Head of caudate nucleus (tissue), 42 donors: ENCODE measurements around the gene NECTIN4.
"Not testable (repeated sequence)": the region's sequence is repeated elsewhere in the genome, so short reads cannot be mapped to it uniquely, and the experiment has no call there.

Source experiments
- DNase-seq, 42 donors: peaks; one replicate each; pipeline versions ENCODE4 v3.0.0 to v3.0.0-alpha.2; 2020 to 2021; ENCODE audit warnings: mixed read lengths in 7 of 42
- intact Hi-C: fragments of 100-400 bp; cut with DNase I; formaldehyde crosslinking; loops from one replicate; pipeline ENCODE4 v1.15.0; 2022

The NECTIN4 gene

DNA sequence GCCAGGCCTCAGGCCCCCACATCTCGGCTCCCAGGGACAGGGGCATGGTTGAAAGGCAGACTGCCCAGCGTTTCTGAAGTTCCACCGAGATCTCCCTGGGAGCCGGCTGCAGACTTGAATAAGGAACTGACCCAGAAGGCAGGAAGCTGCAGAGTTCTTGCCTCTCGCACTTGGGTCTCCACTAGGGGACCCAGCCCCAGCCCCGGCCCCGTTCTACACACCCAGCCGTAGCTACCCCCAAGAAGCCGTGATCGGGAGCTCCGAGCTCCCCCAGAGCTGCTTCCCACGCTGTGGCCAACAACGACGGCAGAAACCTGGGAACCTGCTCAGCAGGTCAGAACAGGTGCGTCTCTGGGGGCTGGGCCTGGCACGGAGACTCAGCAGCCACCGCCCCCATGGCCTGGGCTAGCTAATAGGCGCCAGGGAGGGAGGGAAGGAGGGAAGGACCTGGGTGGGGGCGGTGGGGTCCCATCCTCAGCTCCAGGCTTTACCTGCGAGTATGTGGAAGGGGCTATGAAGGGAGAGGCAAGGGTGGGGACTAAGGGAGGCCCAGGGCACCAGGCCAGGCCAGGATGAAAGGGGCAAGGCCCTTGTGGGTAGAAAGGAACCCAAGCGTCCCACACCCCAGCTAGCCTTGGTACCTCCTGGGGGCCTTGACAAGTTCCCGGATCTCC lies at the start of gene NECTIN4:
Gene NECTIN4, minus strand, starts transcription at position 308 of the 674 bp plus-strand sequence. Its CDS starts 262 bp downstream, at position 46.
- intact Hi-C loops: no loop called here
- no peak for DNase-seq

DNA sequence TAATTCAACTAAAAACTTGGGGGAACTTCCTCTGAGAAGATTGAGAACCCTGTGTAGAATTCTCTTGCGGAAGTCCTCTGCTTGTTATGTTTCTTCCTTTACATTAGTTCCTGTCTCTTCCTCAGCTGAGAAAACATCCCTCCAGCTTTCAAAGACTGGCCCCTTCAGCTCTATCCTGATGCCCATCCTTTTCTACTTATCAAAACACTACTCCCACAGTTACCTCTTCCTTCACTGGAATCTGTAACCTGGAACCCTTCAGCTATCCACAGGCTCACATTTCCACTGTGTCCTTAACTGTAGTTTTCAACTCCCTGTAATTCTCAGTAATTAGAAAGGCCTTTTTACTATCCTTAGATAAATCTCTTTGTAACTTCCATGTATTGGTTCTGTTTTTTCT lies 49.1 kb upstream of the NECTIN4 start:
- no peak for DNase-seq
- intact Hi-C loops: no loop called here

DNA sequence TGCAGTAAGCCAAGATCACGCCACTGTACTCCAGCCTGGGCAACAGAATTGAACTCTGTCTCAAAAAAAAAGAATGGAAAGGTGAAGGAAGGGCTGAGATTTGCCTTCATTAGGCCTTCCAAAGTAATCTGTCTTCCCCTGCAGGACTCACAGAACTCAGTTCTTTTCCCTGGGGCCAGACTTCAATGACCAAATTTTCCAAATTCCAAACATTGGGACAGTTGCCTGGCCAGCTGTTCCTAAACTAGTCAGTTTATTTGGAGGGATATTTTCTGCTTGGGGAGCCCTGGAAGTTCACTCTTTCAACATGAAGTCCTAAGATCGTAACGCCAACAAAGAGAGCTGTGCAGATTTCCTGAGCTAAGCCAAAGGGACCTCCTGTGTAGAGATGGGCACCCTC lies 48.5 kb upstream of the NECTIN4 start:
- DNase-seq: no peak
- intact Hi-C loops: no loop called here

DNA sequence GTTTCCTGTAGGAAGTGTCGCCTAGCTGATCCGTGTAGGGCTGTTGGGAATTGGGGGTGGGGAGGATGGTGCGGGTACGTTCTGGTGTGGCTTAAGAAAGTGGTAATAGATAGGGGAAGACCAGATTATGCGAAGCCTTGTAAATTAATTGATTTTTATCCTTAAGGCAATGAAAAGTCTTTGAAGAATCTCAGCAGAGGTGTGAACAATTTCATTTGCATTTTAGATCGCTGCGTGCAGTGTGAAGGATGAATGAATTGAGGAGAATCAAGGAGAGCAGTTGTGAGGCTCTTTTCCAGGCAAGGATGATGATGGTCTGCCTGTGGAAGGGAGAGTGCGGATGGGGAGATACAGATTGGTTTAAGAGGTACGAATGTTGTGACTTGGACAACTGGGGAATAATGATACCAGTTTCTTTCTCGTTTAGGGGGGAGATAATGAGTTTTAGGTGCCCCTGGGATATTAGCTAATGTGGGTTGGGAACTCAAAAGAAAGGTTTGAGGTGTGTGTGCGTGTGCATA lies 43.9 kb upstream of the NECTIN4 start:
- intact Hi-C loops: loop anchor here (5.0 kb wide), 1 partner anchor 86 kb away; the partner anchor contains the start of gene USF1
- DNase-seq: no peak

DNA sequence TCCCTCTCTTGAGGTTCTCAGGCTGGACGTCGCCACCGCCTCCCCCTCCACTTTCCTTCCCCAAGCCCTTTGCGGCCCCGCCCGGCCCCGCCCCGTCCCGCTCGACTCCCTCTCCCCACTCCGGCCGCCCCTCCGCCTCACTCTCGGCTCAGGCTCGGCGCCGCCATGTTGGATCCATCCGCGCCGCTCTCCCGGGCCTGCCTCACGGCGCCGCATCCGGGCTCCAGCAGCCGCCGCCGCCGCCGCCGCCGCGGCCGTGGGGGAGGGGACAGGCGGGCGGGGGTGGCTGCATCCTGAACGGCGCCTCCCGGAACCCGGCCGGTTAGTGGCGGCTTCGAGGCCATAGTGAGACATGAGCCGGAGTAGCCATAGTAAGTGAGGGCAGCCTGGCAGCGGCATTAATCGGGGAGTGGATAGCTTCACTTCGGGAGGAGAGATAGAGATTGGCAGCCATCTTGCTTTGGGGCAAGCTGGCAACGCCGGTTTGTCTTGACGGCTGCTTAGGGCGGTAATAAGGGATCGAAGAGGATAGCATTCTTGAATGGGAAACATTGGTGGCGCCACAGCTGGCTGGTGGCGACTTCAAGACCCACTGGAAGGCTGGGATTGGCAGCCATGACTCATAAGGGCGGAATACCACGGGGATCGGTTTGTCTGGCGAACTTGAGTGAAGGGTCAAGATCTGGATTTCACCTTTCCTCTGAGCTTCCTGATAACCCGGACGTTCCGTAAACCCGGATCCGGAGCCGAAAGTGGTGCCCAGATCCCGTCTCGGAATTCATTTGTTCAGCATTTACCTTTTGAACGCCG lies 43.3 kb upstream of the NECTIN4 start, which contains the start of gene DEDD:
Gene DEDD, minus strand, starts transcription at position 258 of the 810 bp plus-strand sequence. CDS start 8,205 bp downstream, outside the sequence.
- DNase-seq: peak; percentile 82 to 97 (median 93)
- intact Hi-C loops: loop anchor here (5.0 kb wide), 1 partner anchor 85 kb away; the partner anchor contains the start of gene USF1

DNA sequence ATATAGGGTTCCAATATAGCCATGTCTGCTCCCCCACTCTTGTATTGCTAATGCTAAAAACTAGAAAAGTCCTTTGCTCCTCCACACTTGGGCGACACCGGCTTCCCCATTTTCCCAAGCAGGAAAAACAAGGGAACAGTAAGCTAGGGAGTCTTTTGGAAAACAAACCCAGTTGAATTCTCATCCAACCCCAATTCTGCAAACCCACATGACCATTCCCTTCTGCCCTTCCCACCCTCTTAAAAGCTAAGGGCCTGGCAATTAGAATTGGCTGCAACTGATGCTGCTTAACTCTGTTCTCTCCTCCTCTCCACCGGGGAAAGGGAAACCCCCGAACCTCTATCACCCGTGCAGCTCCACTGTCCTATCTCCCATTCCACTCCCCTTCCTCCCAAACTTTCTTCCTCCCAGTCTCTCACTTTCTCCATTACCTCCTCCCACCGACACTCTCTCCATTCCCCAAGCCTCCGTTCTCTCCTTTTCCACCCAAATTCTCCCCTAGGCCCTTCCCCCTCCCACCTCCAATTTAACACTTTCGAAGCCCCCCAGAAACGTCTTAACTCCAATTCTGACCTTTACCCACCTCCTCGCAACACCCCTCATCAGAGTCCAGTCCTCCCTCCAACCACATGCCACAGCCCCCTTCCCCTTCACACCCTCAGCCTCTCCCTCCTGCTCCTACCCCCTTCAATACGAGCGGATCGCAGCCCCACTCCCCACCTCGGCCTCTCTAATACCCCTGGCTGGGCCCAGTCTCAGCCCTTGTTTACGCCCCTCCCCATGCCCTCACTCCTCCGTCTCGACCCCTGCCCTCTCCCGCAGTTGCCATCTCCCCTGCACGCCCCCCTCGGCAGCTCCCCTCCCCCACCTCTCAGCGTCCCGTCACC lies 42.4 kb upstream of the NECTIN4 start:
- intact Hi-C loops: loop anchor here (5.0 kb wide), 1 partner anchor 84 kb away; the partner anchor contains the start of gene USF1
- DNase-seq: peak in 8 of 42 donors; percentile 9 to 54 (median 36)

DNA sequence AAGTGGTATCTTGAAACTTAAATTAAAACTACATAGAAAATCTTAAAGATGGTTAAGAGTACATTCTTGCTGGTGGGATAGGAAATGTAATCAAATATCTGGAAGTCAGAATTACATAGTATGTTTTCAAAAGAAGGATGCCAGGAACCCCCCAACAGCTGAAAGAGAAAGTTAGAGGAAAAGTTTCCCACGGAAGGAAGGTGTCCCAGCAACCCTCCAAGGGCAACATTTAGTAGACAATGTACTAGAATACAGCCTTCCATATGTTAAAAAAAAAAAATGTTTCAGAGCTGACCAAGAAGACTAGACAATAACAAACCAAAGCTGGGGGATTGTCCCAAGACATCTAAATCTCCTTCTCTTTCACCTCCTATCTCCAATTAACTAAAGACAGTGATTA lies 40.9 kb upstream of the NECTIN4 start:
- intact Hi-C loops: loop anchor here (5.0 kb wide), 1 partner anchor 83 kb away; the partner anchor contains the start of gene USF1
- no peak for DNase-seq

DNA sequence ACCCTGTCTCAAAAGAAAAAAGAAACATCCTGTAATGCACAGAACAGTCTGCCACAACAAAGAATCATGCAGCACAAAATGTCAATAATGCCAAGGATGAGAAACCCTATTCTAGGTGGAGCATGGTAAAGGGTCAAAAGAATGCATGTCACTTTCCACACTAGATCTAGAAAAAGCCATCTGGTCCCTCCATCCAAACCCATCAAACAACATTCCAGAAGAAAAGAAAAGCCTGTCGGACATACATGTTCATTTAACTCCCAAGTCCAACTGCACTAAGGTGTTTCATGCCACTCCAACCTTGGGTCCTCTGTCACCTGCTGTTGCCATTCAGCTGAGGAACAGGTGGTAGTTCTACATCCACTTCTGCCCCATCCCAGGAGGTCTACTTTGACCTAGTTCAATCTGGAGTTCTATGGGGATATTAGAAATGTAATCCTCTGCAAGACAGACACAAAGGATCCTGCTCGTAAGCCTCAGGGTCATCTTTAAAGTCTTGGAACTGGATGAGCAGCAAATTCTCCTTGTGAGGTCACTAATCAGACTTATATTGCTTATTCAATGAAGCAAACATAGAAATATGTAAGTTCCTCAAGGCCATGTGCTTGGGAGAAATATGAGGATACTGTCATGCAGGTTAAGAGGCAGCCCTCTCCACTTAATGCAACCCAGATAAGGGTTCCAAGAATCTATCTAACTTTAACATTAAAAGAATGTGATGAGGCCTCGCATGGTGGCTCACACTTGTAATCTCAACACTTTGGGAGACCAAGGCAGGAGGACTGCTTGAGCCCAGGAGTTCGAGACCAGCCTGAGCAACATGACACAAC lies 39.4 kb upstream of the NECTIN4 start:
- intact Hi-C loops: no loop called here
- DNase-seq: no peak

DNA sequence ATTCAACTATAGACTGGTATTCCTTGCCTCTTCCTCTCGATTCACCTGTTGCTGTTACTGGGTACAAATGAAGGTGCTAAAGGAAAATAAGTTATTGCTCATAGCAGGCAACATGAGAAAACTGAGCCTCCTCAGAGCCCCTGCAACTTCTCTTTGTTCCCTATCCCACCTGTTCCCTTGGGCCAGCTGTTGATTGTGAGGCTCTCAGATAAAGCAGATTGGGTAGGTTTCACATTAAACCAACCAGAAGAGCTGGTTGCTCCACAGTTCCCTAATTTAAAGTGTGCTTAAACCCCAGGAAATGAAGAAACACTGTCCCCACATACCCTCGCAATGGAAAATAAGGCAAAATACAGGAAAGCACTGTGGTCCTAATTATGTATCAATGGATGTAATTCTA lies 38.3 kb upstream of the NECTIN4 start:
- intact Hi-C loops: no loop called here
- no peak for DNase-seq

DNA sequence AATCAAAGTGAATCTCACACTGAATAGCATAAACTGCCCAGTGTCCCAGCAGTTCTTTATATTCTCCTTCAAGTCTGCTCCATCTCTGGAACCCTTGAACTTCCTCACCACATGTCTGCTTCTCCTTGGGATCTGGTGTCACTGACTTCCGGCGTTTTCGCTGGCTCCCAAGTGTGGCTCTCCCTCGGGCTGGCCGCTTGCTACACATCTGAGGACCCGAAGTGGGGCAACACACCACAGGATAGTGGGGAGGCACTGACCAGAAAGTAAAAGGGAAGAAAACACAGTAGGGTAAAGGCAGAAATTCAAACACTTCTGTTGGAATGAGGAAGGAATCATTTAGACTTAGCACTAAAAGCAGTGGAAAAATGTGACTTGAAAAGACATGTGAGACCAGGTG lies 33.6 kb upstream of the NECTIN4 start:
- no peak for DNase-seq
- intact Hi-C loops: no loop called here

DNA sequence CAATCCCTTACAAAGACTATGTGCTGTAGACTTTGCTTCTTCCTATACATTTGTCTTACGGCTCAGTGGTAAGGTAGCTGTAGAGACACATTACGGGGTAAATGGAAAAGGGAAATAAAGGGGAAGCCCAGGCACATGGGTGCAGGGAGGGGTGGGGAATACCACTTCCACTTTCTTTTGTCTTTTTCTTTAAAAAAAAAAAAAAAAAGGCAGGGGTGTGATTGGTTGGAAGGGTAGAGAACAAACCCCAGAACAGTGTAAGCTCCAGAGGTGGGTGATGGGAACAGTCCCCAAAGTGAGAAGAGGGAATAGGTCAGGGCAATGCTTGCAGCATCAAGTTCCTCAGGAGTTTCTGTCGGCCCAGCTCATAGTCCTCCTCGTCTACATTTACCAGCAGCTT lies 32.5 kb upstream of the NECTIN4 start:
- intact Hi-C loops: no loop called here
- peak in 1 of 42 donors; percentile 5 for DNase-seq

DNA sequence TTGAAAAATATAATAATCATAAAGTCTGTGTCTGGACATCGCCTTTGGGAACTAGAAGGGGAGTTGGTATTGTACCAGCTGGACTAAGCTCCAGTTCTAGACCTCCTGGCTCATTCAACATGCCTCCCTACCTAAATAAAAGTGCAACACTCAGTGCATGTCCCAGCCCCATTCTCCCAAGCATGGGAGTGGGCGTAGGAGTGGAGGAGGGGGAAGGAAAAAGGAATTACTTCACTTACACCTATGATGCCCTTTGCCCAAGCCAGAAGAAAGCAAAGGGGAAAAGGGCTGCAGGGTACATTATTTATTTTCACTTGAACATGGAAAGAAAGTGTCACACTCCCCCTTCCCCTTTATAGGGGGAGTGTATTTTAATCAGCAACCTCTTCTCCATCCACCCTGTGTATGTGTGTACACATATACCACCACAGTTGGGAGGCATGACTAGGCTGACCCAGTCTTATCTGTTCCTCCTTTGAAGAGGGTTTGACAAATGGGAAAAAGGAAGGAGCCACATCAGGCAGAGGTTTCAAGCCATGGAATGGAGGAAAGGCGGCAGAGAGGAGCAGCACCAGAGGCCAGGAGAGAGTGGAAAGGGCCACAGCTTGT lies 31.8 kb upstream of the NECTIN4 start:
- intact Hi-C loops: no loop called here
- no peak for DNase-seq

DNA sequence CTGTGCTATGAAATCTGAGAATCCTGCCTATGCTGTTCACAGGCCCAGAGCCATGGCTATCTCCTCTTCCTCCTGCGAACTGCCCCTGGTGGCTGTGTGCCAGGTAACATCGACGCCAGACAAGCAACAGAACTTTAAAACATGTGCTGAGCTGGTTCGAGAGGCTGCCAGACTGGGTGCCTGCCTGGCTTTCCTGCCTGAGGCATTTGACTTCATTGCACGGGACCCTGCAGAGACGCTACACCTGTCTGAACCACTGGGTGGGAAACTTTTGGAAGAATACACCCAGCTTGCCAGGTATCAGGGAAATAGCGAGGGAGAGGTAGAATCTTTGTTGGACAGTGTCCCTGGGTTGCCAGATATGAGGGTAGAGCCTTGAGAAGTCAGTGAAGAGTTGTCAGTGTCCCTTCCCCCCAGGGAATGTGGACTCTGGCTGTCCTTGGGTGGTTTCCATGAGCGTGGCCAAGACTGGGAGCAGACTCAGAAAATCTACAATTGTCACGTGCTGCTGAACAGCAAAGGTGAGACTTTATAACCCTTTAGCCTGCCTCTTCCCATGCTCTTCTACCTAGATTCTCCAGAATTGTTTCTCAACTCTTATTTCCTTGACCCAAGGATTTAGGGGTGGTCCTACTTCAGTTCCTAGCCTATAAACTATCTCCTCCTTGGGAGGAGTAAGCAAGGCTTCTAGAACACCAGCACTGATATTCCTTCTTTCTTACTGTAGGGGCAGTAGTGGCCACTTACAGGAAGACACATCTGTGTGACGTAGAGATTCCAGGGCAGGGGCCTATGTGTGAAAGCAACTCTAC lies 29.9 kb upstream of the NECTIN4 start:
- intact Hi-C loops: no loop called here
- DNase-seq: no peak

DNA sequence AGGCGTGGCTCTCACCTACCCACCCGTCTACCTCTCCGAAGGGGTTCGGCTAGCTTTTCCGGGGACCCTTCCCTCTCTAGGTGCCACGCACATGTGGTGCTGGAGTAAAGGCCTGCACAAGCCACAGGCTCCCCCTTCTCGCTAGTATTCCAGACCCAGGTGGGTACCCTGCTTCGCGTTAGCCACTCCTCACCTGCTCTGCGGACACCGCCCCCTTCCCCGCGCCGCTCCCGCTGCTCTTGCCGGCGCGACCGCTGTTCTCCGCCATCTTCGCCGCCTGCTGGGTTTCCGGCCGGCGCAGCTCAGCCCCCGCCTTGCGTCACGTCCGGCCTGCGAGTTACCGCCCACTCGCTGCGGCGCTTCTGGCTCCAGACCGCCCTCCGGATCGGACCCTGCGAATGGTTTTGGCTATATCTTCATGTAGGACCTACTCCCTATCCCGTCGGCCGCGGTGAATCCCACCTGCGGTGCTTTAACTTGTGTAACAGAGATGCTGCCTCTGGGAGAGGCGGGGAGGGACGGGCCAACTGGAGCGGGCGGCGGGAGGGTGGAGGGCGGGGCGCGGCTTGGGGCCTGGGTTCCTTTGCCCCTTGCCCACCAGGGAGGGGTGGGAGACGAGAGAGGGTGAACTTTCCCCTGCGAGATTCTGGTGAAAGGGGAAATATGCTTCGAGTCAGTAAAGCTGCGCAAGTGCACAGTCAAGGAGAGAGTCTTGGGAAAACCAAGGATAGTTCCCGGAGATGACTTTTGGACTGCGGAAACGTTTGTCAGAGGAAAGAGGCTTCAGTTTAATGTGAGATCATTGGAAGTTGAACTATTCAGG lies 28.6 kb upstream of the NECTIN4 start, which contains the start of the genes NIT1 and PFDN2:
Gene NIT1, plus strand, starts transcription at position 347 of the 823 bp plus-strand sequence. Its CDS starts 72 bp downstream, at position 419.
Gene PFDN2, minus strand, starts transcription at position 279 of the 823 bp plus-strand sequence. Its CDS starts 11 bp downstream, at position 268.
- intact Hi-C loops: no loop called here
- DNase-seq: peak; percentile 69 to 94 (median 90)

DNA sequence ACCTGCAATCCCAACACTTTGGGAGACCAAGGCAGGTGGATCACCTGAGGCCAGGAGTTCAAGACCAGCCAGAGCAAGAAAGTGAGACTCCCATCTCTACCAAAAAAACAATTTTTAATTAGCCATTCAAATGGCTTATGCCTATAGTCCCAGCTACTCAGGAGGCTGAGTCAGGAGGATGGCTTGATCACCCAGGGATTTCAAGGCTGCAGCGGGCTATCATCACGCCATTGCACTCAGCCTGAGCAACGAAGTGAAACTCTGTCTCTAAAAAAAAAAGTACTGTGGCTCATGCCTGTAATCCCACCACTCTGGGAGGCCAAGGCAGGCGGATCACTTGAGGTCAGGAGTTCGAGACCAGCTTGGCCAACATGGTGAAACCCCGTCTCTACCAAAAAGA lies 26.6 kb upstream of the NECTIN4 start:
- intact Hi-C loops, DNase-seq: not testable (repeated sequence)
